Measurements from ENCODE around the gene KIAA0825.

The KIAA0825 gene

DNA sequence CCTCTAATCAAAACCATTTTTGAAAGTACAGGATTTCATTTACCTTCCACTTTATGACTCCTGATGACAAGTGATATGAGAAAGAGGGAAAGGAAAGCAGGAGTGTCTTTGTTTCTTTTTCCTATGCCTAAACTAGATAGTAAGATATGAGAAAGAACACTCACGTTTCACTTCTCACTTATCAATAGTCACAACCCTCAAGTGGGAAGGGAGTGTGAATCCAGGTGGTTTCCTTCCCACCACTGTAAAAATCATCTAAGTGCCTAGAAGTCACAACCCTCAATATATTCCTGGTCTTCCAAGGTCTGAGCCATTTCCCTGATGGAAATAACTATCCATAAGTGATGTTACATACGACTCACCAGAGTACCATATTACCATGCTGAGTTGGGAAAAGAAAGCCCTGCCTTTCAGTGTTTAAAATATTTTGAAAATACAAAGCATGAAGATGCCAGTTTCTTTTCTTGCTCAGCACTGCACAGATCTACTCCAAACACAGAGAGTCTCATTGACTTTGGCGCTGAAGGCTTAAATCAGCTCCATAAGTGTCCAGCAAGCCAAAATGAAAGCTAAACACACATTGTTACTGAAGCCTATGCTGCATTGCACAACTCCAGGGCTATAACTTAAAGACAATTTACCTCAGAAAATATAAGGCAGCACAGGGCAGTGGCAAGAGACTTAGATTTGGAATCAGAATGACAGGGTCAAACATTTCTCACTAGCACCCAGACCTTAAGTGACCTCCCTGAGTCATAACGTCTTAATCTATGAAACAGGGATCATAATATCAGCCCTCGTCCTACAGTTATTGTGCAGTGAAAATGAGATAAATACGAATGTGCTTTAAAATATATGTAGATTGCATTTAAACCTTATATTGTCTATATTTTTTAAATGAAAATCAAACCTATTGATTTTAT, 301.2 kb downstream of the KIAA0825 start:
- DNase-seq (ENCODE audit: low read depth in 3 of 3, low spot score in 1 of 3): no peak

DNA sequence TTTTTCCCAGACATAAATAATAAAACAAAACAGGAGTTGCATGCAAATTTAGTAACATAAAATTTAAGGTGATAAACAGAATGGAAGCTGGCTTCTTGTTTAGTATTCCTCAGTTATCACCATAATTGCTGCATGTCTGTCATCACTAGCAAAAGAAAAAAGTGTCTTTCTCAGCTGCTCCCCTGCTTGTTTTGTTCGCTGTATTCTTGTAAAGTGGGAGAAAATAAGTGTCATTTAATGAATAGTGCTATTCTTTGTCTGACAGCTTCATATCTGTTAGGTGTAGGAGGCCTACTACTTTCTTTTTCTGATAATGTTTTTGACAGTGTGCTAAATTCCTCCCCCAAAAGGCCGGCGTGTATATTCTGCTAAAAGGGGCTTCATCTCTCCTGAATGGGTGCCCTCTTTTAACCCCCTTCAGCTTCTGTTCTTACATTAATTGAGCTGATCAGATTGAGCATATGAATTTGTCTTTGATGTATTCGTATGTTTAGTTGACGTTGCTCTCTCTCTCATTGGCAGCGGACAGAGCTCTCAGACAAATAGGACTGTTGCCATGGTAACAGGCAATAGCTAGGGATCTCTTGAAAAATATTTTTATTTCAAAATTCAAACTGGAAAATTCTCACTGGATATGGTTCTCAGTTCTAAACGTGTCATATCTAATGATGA, 303.8 kb downstream of the KIAA0825 start:
- no peak for DNase-seq (ENCODE audit: low read depth in 3 of 3, low spot score in 1 of 3)

DNA sequence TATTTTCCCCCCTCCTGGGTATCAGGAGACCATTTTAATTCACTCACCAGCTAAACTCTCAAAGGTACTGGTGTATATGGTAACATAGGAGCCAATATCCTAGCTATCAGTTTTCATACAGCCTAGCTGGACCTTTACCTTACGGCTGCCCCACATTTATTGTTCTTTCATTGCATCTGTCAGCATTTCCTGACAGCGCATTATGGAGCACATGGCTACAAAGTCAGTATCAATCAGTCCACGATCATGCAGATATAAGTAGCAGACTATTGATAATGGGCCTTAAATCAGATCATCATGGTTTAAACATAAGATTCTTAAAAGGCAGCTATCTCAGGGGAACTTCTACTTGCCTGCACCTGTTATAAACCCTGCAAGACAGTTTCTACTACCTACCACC, 304.7 kb downstream of the KIAA0825 start:
- no peak for DNase-seq (ENCODE audit: low read depth in 3 of 3, low spot score in 1 of 3)

DNA sequence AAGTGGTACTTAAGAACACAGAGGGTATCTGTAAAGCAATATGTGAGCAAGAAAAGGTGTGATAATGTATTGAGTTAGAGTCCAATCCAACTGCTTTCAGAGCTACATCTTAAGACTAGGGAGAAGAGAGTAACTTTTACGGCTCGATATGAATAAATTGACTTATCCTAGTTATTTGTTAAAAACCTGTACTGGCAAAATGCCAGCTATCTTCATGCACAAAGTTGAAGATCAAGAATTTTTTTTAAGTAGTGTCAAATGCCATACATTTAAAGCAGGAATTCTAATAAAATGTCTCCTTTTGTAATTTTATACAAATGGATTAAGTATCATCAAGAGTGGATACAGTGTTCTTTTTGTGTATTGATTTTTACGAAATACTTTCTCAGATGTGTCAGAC, 305.2 kb downstream of the KIAA0825 start:
- no peak for DNase-seq (ENCODE audit: low read depth in 3 of 3, low spot score in 1 of 3)

DNA sequence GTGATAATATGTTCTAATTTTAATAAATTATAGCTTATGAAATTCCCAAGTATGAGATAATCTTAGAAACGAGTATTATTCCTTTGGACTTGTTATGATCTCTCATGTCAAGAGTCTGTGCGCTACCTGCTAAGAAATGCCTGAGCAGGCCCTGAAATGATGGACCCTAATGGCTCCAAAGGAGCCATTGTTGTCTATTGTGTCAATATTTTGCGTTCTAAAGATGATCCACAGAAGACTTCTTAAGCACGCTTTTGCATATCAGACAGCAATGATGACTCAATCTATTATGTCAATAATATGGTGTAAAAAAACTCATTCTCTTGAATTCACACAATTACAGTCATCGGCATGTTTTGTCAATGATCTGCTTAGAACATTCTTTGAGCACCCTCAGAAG, 306.1 kb downstream of the KIAA0825 start:
- no peak for DNase-seq (ENCODE audit: low read depth in 3 of 3, low spot score in 1 of 3)

DNA sequence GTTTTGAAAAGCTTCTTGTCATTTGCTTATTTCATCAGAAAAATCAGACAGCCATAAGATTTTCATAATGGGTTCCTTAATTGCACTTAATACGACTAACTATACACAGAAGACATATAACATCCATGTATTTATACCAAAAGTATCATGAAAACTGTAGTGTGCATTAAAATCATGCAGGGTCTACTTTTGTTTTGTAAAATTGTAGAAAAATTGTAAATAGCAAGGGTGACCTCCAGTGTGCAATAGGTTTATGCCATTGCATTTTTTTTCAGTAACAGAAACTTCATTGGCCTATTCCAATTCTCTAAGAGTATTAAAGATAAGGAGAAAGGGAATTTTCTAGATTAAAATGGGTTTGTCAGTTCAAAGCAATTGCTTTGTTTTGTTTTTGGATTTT, 307.6 kb downstream of the KIAA0825 start:
- no peak for DNase-seq (ENCODE audit: low read depth in 3 of 3, low spot score in 1 of 3)

DNA sequence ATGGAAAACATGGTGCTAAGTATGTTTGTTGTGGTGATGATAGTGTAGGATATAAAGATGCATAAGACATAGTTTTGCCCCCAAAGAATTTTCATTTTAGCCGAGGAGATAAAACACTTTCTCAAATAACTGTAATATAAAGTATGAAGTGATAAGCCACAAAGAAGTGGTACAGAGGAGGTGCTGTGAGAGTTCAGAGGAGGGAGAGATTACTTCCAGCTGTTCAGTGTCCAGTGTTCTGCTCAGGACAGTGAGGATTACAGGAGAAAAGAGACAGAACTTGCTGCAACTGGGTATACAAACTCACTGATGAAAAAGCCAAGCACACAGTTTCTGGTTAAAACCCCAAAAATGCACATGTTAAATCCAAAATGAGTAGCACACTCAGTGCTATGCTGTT, 309.3 kb downstream of the KIAA0825 start:
- no peak for DNase-seq (ENCODE audit: low read depth in 3 of 3, low spot score in 1 of 3)

DNA sequence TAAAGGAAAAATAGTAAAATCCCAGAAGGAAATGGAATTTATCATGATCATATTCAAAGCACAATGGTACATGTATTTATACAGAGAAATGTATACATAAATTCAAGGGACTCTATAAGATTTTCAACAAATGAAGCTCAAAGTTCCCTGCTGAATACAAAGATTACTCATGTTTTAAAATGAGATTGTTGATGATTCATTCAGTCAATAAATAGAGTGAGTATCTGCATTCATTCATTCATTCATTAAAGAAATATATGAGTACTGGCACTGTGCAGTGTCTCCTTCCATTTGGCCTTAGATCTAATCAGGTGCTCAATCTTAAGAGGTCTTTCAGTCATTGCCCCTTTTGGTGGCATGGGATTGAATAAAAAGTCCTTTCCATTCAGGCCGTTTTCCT, 310.0 kb downstream of the KIAA0825 start:
- no peak for DNase-seq (ENCODE audit: low read depth in 3 of 3, low spot score in 1 of 3)

DNA sequence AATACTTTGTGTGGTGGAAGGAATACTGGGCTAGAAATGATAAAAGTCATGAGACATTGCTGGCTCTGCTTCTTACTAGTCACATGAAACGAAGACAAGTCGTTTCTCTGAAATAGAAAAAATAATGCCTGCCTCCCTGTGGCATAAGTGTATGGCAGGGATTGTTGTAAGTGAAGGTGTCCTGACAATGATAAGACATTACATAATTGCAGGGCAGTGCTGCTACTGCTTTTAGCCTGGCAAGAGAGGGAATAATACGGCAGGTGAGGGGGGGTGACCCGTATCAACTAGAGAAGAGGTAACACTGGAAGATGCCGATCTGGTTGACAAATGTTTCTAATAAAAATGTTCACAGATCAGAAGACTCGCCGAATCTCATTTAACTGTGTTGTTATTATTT, 314.3 kb downstream of the KIAA0825 start:
- DNase-seq (ENCODE audit: low read depth in 3 of 3, low spot score in 1 of 3): no peak

DNA sequence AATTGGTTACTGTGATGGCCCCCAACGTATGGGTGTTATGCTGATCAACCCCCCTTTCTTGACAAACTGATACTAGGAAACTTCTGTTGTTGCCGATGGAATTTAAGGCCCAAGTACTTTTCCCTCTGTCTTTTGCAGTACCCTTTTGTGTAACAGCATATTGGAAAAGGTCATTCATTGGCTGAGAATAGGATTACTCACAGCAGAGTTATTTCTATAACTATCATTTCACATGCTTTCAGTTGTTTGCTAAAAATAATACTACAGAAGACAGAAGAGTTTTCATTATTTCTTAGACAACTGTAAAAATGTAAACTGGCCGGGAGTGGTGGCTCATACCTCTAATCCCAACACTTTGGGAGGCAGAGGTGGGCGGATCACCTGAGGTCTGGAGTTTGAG, 329.5 kb downstream of the KIAA0825 start:
- no peak for DNase-seq (ENCODE audit: low read depth in 3 of 3, low spot score in 1 of 3)

DNA sequence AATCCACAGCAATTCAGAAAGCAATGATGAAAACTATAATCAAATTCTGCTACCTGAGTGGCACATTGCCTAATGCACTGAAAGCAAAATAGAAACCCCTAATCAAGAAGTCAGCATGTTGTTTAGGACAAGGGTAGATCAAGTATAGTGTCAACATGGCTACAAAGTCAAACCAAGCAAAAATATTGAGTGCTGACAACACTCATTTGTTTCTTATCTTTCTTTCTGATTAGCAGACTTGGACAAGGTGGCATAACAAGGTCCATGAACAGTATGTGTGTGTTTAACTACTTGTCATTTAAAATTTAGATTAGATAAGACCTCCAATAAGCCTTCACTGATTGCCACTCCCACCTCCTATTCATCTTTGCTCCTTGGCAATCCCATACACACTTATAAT, 332.4 kb downstream of the KIAA0825 start:
- DNase-seq (ENCODE audit: low read depth in 3 of 3, low spot score in 1 of 3): no peak

DNA sequence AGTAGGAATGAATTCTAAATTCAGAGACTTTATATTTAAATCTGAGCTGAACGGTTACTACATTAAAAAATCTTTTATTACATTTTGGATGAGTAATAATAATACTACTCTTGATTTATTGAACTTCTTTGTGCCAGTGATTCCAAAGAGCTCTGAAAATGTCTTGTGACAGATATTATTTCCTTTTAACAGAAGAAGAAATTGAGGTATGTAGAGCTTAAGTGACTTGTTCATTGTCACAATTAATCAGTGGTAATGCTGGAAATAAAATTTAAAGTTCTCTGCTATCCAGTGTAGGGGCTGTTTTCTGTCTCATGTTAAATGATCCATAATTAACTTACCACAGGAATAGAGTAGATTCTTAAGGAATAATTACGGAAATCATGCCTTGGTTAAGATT, 335.3 kb downstream of the KIAA0825 start:
- no peak for DNase-seq (ENCODE audit: low read depth in 3 of 3, low spot score in 1 of 3)

DNA sequence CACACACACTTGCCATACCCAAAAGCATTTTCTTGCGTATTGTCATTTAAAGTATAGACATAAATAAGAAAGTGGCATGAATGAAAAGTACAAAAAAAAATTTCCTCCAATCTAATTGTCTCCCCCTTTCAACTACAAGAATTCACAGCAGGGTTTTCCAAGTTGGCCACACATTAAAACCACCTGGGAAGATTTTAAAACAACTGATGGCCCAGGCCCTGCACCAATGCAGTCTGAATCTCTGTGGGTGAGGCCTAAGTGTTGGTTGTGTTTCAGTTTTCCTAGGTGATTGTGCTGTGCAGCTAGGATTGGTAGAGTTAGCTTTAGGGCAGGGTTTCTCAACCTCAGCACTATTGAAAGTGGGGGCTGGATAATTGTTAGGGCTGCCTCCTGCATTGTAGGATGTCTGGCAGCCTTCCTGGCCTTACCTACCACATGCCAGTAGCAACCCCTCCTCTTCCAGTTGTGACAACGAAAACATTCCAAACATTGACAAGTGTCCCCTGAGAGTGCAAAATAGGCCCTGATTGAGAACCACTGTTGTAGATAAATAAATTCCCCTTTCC, 337.1 kb downstream of the KIAA0825 start:
- no peak for DNase-seq (ENCODE audit: low read depth in 3 of 3, low spot score in 1 of 3)

DNA sequence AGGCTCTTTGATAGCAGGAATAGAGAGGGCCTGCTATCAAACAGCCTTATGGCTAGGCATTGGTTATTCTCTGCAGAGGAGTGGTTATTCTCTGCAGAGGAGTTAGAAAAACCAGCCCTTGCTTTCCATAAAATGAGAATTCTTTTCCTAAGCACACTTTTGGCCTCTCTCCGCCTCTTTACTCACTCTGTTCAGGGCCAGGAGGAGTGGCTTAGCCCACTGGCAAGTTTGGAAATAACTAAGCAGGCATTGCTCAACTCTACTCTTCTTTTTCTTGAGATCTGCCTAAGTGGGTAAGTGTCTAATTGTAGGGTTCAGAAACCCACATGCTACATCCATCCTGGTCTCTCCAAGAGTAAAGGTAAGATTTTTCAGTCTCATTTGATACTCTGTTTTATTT, 341.7 kb downstream of the KIAA0825 start:
- DNase-seq (ENCODE audit: low read depth in 3 of 3, low spot score in 1 of 3): no peak

DNA sequence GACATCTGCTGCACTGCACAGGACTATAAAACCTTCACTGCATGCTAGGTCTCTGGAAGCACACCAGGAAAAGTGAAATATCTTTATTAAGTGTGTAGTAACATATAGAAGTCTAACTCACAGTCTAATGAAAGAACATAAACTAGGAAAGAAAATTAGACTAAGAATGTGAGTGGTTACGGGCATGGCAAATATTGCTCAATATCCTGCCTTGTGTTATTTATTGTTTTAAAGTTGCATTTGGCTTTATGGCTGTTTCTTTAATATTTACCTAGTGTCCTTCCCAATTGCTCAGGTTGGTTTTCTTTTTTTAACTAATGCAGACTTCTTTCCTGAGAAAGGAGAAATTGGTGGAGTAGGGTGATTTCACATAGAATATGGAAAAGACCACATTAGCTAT, 342.4 kb downstream of the KIAA0825 start:
- no peak for DNase-seq (ENCODE audit: low read depth in 3 of 3, low spot score in 1 of 3)

DNA sequence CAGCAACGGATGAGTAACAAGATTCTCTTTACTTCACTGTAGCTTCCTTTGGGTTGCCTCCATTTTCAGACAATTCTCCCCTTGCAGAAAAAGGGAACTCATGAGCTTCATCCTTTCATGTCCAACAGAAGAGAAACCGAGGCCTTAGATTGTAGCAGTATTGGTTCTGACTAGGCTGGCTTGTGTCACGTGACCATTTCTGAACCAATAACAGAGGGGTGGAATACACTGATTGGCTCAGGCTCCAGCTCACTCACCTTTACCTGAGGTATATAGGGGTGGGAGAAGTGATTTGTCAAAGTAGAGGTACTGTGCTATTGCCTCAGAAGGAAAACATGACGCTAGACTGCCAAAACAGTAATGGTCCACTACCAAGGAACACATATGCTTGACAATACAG, 343.7 kb downstream of the KIAA0825 start:
- DNase-seq (ENCODE audit: low read depth in 3 of 3, low spot score in 1 of 3): no peak

DNA sequence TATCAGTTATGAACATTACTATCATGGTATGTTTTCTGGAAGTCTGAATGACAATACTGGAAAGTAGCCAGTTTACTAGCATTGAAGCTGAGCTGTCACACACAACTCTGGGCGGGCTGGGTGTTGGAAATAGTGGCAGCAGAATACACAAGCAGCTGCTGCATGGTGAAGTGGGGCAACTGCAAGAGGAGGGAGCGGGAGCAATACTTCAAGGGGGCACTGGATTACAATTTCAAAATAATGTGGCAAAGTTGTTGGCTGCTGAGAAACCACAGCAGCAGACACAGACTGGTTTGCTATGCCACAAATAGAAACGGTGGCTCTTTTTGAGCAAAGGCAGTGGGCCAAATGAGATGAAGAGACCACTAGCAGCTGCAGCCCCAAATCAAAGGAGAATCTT, 350.2 kb downstream of the KIAA0825 start:
- no peak for DNase-seq (ENCODE audit: low read depth in 3 of 3, low spot score in 1 of 3)

DNA sequence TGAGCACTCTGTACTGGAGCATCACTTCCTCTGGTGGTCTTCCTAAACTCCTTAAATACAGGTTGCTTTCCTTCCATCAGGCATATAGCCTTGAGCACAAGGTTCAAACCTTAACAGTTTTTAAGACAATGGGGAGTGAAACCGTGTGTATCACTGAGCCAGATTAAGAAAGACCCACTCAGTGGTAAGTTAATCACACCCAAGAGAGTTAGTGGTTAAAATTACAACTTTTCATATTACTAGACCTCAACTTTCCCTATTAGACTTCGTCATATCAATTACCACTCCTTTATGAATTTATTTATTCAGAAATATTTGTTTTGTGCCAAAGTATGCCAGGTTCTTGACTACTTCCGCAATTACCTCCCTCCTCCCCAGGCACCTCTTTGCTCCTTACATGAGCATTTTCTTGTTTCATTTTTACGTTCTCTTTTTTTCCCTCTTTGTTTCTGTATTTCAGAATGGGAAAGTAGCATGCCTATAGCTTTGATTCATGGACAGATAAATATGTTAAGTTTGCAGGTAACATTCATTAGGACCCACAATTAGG, 351.0 kb downstream of the KIAA0825 start:
- DNase-seq (ENCODE audit: low read depth in 3 of 3, low spot score in 1 of 3): no peak

DNA sequence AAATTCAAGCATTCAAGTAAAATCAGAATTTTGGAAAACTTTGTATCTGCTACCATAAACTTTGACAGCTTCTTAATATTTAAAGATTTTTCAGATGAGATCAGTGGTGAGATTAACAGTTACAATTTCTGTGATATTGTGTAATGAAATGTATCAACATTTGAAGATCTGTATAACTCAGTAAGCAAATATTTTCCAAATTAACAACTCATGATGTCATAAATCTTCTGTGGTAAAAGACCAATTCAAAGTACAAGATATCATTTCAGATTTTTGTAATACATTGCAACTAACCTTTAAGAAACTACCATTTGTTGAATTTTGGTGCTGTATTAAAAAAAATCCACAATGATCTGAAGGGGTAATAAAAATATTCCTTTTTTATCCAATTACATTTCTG, 352.2 kb downstream of the KIAA0825 start:
- DNase-seq (ENCODE audit: low read depth in 3 of 3, low spot score in 1 of 3): no peak

DNA sequence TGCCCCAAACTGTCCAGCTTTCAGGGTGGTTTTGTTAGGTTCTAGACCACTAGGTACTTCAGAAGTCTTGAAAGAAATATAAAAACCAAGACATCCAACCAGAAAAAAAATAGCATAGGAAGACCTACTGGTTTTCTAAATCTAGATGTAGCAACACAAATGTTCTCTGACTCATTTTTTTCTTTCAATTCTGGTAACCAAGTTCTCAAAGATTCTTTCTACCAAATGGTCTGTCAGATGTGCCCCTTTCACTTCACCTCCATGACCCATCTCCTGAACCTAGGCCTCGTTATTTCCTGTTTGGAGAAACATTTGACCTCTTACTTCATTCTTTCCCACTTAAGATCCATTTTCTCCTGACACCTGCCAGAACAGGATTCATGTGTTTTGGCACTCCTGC, 355.3 kb downstream of the KIAA0825 start:
- DNase-seq (ENCODE audit: low read depth in 3 of 3, low spot score in 1 of 3): no peak

DNA sequence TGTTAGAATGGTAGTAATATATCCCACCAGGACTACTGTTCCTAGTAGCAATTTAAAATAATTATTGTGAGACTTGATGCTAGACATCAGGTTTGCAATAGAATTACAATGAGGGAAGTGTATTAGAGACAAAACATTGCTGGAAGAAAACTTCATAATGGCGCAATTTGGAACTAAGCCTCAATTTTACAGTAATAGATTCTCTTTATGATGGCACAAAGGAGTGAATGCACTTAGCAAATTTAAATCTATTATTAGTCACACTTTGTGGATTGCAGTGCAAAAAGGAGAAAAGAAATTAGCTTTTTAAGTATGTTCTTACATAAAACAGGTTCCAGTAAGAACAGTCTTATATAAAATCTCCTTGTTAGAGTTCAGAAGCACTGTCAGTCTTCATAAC, 358.3 kb downstream of the KIAA0825 start:
- no peak for DNase-seq (ENCODE audit: low read depth in 3 of 3, low spot score in 1 of 3)

DNA sequence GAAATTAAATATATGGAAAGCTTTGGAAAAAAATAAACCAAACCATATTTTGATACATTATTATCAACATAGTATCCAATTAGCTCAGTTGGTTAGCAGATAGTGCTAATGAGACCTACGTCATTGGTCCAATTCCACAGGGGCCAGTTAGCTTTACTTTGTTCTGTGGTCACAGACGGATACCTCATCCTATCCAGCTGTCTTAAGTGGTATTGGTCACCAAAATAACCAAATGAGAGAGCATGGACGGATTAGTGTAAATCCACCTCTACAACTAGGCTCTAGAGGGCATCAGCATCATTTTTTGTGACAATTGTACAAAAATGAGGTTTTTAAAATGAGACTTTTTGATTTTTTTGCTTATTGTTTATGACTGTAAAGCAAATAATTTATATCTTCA, 364.2 kb downstream of the KIAA0825 start:
- no peak for DNase-seq (ENCODE audit: low read depth in 3 of 3, low spot score in 1 of 3)
